Mucosa of stomach (tissue), 1 donor: ENCODE measurements around the gene CCSER1.
"Not testable (repeated sequence)": the region's sequence is repeated elsewhere in the genome, so short reads cannot be mapped to it uniquely, and the experiment has no call there.

ENCODE experiments used
- H3K27me3 ChIP-seq: one replicate; pipeline ENCODE4 v1.7.0; 2013; ENCODE audit warnings: mild to moderate bottlenecking, low read length; ENCODE audit not compliant: control insufficient read depth, insufficient read depth
- H3K36me3 ChIP-seq: one replicate; pipeline ENCODE4 v1.7.0; 2013; ENCODE audit warnings: low read length; ENCODE audit not compliant: control insufficient read depth, insufficient read depth
- H3K4me1 ChIP-seq: one replicate; pipeline ENCODE4 v1.7.0; 2013; ENCODE audit warnings: mild to moderate bottlenecking, low read length; ENCODE audit not compliant: control insufficient read depth, insufficient read depth
- H3K4me3 ChIP-seq: one replicate; pipeline ENCODE4 v1.7.0; 2013; ENCODE audit warnings: low read length
- H3K9ac ChIP-seq: one replicate; pipeline ENCODE4 v1.7.0; 2013; ENCODE audit warnings: mild to moderate bottlenecking, low read length, moderate library complexity
- H3K9me3 ChIP-seq: one replicate; pipeline ENCODE4 v1.7.0; 2013; ENCODE audit warnings: mild to moderate bottlenecking, low read length, moderate library complexity; ENCODE audit not compliant: control insufficient read depth
- donor health status: Pancreatic carcinoma.

The CCSER1 gene

DNA sequence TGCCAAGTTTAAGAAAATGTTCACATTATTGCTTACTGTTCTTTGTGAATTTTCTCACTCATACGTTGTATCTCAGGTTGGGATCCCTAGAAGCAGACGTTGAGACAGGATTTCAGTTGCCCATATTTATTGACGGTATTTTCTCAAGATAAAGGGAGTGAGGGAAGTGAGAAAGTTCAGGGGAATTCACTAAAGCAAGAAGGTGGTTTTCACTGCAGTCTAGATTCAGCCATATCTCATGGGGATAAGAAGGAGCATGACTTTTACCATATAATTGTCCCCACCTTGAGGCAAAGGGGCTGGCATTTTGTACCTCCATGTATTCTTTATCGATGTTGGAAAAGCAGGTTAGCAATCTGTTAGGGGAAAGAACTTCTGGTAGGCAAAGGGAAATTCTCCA is 543.0 kb downstream of the CCSER1 start:
- Histone ChIP-seq H3K36me3 (no peaks in the 10 kb centered on the region), H3K27me3 (no peaks in the 10 kb centered on the region), H3K9me3 (no peaks in the 10 kb centered on the region), H3K4me3 (no peak overlapping the region), H3K9ac (no peak overlapping the region), H3K4me1 (no peaks in the 10 kb centered on the region)

DNA sequence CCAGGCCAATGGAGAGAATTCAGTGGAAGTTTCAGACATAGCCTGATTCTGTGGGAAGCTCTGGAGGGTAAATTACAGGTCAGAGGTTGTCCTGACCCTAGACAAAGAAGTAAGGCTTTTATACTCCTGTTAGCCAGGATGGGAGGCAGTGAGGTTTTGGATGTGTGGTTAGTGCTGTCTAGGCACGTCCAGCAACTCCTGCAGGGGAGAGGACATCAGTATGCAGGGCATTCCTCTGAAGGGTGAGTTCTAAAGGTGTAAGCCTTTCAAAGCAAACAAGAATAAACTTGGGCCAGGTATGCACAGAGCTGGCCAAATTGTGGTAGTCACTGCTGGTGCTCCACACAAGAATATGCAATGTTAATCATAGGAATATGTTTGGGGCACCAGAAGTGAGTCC is 562.5 kb downstream of the CCSER1 start:
- Histone ChIP-seq H3K4me3 (no peak overlapping the region), H3K9me3 (no peaks in the 10 kb centered on the region), H3K27me3 (no peaks in the 10 kb centered on the region), H3K9ac (no peak overlapping the region), H3K4me1 (no peaks in the 10 kb centered on the region), H3K36me3 (no peaks in the 10 kb centered on the region)

DNA sequence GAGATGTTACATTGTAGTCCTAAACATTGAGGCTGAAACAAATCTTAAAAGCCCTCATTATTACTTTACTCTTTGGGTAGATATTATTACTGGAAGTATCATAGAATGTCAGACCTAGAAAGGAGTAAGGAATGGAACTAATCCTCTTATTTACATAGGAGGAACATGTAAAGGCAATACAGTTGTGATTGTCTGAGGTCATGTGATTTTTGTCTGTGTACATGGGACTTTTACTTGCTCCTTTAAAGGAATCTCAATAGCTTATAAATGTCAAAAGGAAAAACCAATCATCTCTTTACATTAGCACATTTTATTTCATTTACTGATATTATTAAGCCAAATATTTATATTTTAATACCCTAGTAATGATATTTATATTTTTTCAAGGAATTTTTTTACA is 568.2 kb downstream of the CCSER1 start:
- no peak overlapping the region for H3K4me3 ChIP-seq
- no peaks in the 10 kb centered on the region for H3K27me3 ChIP-seq
- H3K9me3 ChIP-seq, result no peaks in the 10 kb centered on the region
- H3K9ac ChIP-seq, result no peak overlapping the region
- H3K4me1 ChIP-seq, result no peaks in the 10 kb centered on the region
- no peaks in the 10 kb centered on the region for H3K36me3 ChIP-seq

DNA sequence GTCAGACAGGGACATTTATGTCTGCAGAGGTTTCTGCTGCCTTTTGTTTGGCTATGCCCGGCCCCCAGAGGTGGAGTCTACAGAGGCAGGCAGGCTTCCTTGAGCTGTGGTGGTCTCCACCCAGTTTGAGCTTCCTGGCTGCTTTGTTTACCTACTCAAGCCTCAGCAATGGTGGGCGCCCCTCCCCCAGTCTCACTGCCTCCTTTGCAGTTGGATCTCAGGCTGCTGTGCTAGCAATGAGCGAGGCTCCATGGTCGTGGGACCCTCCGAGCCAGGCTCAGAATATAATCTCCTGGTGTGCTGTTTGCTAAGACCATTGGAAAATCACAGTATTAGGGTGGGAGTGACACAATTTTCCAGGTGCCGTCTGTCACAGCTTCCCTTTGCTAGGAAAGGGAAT is 578.3 kb downstream of the CCSER1 start:
- not testable (repeated sequence) for H3K27me3 ChIP-seq, H3K36me3 ChIP-seq, H3K9me3 ChIP-seq, H3K4me1 ChIP-seq, H3K9ac ChIP-seq, H3K4me3 ChIP-seq

DNA sequence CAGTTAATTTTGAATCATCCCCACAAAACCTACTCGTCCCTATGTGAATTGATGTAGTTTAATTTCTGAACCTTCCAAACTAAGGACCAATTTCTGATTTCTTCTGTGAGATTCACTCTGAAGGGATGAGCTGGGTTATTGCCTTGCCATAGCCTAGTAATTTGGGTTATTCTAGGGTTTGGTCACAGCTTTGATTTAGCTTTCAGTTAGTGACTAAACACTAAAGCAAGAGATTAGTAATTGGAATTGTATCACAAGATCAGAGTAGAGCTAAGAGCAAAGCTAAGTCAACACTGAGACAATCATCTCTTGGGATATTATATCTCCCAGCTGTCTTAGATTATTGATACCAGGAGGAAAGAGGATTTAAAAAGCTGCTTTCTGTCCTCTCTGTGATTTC is 588.0 kb downstream of the CCSER1 start:
- Histone ChIP-seq H3K4me3 (no peak overlapping the region), H3K9ac (no peak overlapping the region), H3K36me3 (no peaks in the 10 kb centered on the region), H3K4me1 (no peaks in the 10 kb centered on the region), H3K27me3 (no peaks in the 10 kb centered on the region), H3K9me3 (no peaks in the 10 kb centered on the region)

DNA sequence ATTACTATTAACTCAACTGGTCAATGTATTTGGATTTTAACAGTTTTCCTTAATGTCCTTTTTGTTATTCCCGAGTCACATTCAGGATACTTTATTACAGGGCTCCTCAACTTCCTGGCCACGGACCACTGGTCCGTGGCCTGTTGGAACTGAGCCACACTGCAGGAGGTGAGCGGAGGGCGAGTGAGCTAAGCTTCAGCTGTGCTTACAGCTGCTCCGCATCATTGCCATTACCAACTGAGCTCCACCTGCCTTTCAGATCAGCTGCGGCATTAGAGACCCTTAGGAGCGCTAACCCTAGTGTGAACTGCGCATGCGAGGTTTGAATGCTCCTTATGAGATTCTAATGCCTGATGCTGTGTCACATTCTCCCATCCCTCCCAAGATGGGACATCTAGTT is 591.7 kb downstream of the CCSER1 start:
- Histone ChIP-seq H3K4me3 (no peak overlapping the region), H3K4me1 (no peaks in the 10 kb centered on the region), H3K9ac (no peak overlapping the region), H3K36me3 (no peaks in the 10 kb centered on the region), H3K27me3 (no peaks in the 10 kb centered on the region), H3K9me3 (no peaks in the 10 kb centered on the region)

GRCh38 chr4:90727938-90728337 is 600.7 kb downstream of the CCSER1 start:
- Histone ChIP-seq H3K4me3 (no peak overlapping the region), H3K9ac (no peak overlapping the region), H3K36me3 (no peaks in the 10 kb centered on the region), H3K27me3 (no peaks in the 10 kb centered on the region), H3K9me3 (no peaks in the 10 kb centered on the region), H3K4me1 (no peaks in the 10 kb centered on the region)

DNA sequence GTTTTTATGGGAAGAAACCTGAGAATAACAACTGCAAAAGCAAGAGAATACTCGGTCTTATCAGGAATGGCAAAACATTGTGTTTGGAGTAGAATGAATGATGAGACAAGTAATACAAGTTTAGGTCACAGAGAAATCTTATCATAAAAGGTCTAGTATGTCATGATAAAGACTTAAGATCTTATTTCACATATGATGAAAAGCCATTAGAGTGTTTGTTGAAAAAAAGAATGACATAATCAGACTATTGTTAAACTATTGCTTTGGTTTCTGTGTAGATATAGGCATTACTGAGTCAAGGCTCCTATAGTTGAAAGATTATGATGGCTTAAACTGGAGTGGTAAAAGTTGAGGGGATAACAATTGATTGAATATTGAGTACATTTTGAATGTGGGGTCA is 603.6 kb downstream of the CCSER1 start:
- Histone ChIP-seq H3K27me3 (no peaks in the 10 kb centered on the region), H3K9me3 (no peaks in the 10 kb centered on the region), H3K36me3 (no peaks in the 10 kb centered on the region)

DNA sequence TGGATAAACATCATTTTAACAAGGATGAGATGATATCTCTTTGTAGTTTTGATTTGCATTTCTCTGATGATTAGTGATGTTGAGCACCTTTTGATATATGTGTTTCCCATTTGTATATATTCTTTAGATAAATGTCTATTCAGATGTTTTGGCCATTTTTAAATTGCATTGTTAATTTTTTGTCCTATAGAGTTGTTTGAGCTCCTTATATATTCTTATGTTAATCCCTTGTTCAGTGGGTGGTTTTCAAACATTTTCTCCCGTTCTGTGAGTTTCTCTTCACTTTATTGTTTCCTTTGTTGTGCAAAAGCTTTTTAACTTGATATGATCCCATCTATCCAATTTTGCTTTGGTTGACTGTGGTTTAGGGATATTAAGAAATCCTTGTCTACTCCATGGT is 606.0 kb downstream of the CCSER1 start:
- Histone ChIP-seq H3K4me3 (no peak overlapping the region), H3K4me1 (no peaks in the 10 kb centered on the region), H3K9me3 (no peaks in the 10 kb centered on the region), H3K27me3 (no peaks in the 10 kb centered on the region), H3K9ac (no peak overlapping the region), H3K36me3 (no peaks in the 10 kb centered on the region)

More for the DNA sequence above, 603.6 kb downstream of the CCSER1 start:
- Histone ChIP-seq H3K4me1 (no peaks in the 10 kb centered on the region), H3K4me3 (no peak overlapping the region), H3K9ac (no peak overlapping the region)

- Histone ChIP-seq H3K9ac (no peak overlapping the region), H3K4me1 (no peaks in the 10 kb centered on the region), H3K36me3 (no peaks in the 10 kb centered on the region), H3K27me3 (no peaks in the 10 kb centered on the region), H3K4me3 (no peak overlapping the region), H3K9me3 (no peaks in the 10 kb centered on the region)
Observed at GRCh38 chr4:90745176-90745575, 618.0 kb downstream of the CCSER1 start.

GRCh38 chr4:90753068-90753467 is 625.9 kb downstream of the CCSER1 start:
- no peaks in the 10 kb centered on the region for H3K36me3 ChIP-seq
- H3K4me1 ChIP-seq, result no peaks in the 10 kb centered on the region
- no peaks in the 10 kb centered on the region for H3K9me3 ChIP-seq
- no peak overlapping the region for H3K9ac ChIP-seq
- H3K27me3 ChIP-seq, result no peaks in the 10 kb centered on the region
- H3K4me3 ChIP-seq, result no peak overlapping the region

DNA sequence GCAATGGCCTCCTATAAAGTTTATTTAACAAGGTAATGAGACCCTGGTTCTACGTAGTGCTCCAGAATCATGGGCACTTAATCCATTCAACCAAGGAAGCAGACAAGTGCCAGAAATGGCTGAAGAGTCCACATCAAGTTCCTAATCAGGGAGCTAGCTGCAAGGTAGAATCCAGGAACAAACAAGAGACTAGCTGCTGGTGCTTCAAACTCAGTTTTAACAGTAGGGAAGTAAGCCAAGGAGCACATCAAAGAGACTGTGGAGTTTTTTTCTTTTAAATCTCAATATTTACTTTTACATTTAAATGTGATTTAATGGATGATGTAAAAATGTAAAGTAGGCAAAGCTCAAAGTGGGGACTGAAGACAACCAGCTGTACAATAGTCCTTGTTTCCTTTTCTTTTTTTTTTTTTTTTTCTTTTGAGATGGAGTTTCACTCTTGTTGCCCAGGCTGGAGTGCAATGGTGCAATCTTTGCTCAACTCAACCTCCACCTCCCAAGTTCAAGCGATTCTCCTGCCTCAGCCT is 630.4 kb downstream of the CCSER1 start:
- Histone ChIP-seq H3K9me3 (no peaks in the 10 kb centered on the region), H3K4me1 (no peaks in the 10 kb centered on the region), H3K36me3 (no peaks in the 10 kb centered on the region), H3K27me3 (no peaks in the 10 kb centered on the region), H3K9ac (no peak overlapping the region), H3K4me3 (no peak overlapping the region)

DNA sequence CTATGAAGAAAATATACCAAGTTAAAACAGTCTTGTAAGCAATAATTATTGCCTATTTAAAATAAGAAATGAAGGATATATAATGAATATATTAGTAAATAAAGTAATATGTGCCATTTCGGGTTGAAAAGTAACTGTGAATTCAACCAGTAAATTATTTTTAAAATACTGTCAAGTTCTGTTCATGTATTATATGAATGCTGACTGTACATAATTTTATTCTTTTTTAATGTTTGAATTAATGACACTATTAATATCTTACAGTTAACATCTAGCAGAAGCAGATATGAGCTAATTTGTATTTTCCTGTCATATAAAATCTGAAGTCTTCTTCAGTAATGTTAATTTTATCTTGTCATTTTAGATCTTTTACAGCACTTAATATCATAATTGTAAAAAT is 632.9 kb downstream of the CCSER1 start:
- Histone ChIP-seq H3K9me3 (no peaks in the 10 kb centered on the region), H3K4me3 (no peak overlapping the region), H3K9ac (no peak overlapping the region), H3K4me1 (no peaks in the 10 kb centered on the region), H3K27me3 (no peaks in the 10 kb centered on the region), H3K36me3 (no peaks in the 10 kb centered on the region)
